ENCODE results near the gene MYO1D. TPM values are rescaled to one million over a fixed set of nuclear protein-coding genes. Genes with fewer than 3 reads are reported as not detected.

The MYO1D gene
- total and polyA plus RNA-seq, 8 donors = 22.0 to 92.8 (median 27.4) TPM

- H3K9me3 ChIP-seq = no peaks in the 10 kb centered on the region
- no peaks in the 10 kb centered on the region for H3K36me3 ChIP-seq
- no peaks in the 10 kb centered on the region for H3K27me3 ChIP-seq
- no peaks in the 10 kb centered on the region for H3K4me1 ChIP-seq
- no peak for ATAC-seq
- no peak for TF ChIP-seq CTCF (IDR thresholded peaks at IDR 0.05)
- no peak for DNase-seq
- intact Hi-C loops (cut with DNase I) = no loop called here
- no peak overlapping the region for H3K27ac ChIP-seq
- no peak overlapping the region for H3K4me3 ChIP-seq
Measured at GRCh38 chr17:32621612-32622312, 255.2 kb downstream of the MYO1D start.

GRCh38 chr17:32615326-32615725 lies 261.6 kb downstream of the MYO1D start:
- no peak for ATAC-seq

GRCh38 chr17:32610943-32611342 lies 266.0 kb downstream of the MYO1D start:
- intact Hi-C loops (cut with DNase I) = no loop called here
- Histone ChIP-seq H3K27me3 (no peaks in the 10 kb centered on the region), H3K9me3 (no peaks in the 10 kb centered on the region), H3K36me3 (no peaks in the 10 kb centered on the region), H3K27ac (no peak overlapping the region), H3K4me1 (peaks cover 0 to 7% of the 10 kb centered on the region in 2 donors), H3K4me3 (no peak overlapping the region)
- DNase-seq (no peak), ATAC-seq (no peak)
- no peak for TF ChIP-seq CTCF (IDR thresholded peaks at IDR 0.05)

More at GRCh38 chr17:32615326-32615725, 261.6 kb downstream of the MYO1D start:
- DNase-seq = no peak
- intact Hi-C loops (cut with DNase I) = no loop called here
- Histone ChIP-seq H3K27me3 (no peaks in the 10 kb centered on the region), H3K4me3 (no peak overlapping the region), H3K9me3 (no peaks in the 10 kb centered on the region), H3K36me3 (no peaks in the 10 kb centered on the region), H3K27ac (no peak overlapping the region), H3K4me1 (no peaks in the 10 kb centered on the region)
- TF ChIP-seq CTCF (IDR thresholded peaks at IDR 0.05) = no peak

- H3K36me3 ChIP-seq = no peaks in the 10 kb centered on the region
- no peaks in the 10 kb centered on the region for H3K27me3 ChIP-seq
- no peak overlapping the region for H3K27ac ChIP-seq
- no peak for TF ChIP-seq CTCF (IDR thresholded peaks at IDR 0.05)
- ATAC-seq = no peak
- no peak for DNase-seq
- no peaks in the 10 kb centered on the region for H3K9me3 ChIP-seq
- peaks cover 0 to 7% of the 10 kb centered on the region in 2 donors for H3K4me1 ChIP-seq
- no peak overlapping the region for H3K4me3 ChIP-seq
- intact Hi-C loops (cut with DNase I) = no loop called here
Measured at GRCh38 chr17:32609884-32610650, 266.9 kb downstream of the MYO1D start.

- Histone ChIP-seq H3K4me1 (peaks cover 0 to 7% of the 10 kb centered on the region in 2 donors), H3K36me3 (no peaks in the 10 kb centered on the region), H3K27ac (no peak overlapping the region), H3K27me3 (no peaks in the 10 kb centered on the region), H3K4me3 (no peak overlapping the region), H3K9me3 (no peaks in the 10 kb centered on the region)
- peak in 1 of 2 donors; percentile 29 for TF ChIP-seq CTCF (IDR thresholded peaks at IDR 0.05)
- intact Hi-C loops (cut with DNase I) = no loop called here
- ATAC-seq (peak; percentile 65), DNase-seq (peak in 1 of 4 donors; percentile 41)
Measured at GRCh38 chr17:32609085-32609484, 267.8 kb downstream of the MYO1D start.
